HepG2 (cell line): ENCODE data around the gene DPYSL3. TPM values are rescaled to one million over a fixed set of nuclear protein-coding genes. Genes with fewer than 3 reads are reported as not detected.
A peak's percentile ranks its signal among the peaks of the same experiment; 100 is the strongest.

Source experiments
- CBX1 ChIP-seq: IDR thresholded peaks from one replicate; pipeline ENCODE4 v1.6.1; 2016; ENCODE audit warnings: antibody characterized with exemption, low read depth
- CERS6 ChIP-seq: sonication (generic); formaldehyde crosslinking; IDR thresholded peaks from 2 replicates; pipeline ENCODE4 v1.5.0; 2020; ENCODE audit warnings: missing genetic modification reagents
- HNRNPLL ChIP-seq: fragments of 200-400 bp; formaldehyde crosslinking; IDR thresholded peaks from 2 replicates; pipeline ENCODE4 v1.6.1; 2017; ENCODE audit warnings: mild to moderate bottlenecking, low read depth, low read length; ENCODE audit not compliant: poor library complexity, severe bottlenecking
- ONECUT2 ChIP-seq: sonication (generic); formaldehyde crosslinking; IDR thresholded peaks from 2 replicates; pipeline ENCODE4 v1.4.0; 2020; ENCODE audit warnings: missing genetic modification reagents
- RARG ChIP-seq: sonication (generic); formaldehyde crosslinking; IDR thresholded peaks from 2 replicates; pipeline ENCODE4 v1.4.0; 2020; ENCODE audit warnings: low read depth, mild to moderate bottlenecking, missing genetic modification reagents
- THYN1 ChIP-seq: sonication (generic); formaldehyde crosslinking; IDR thresholded peaks from 2 replicates; pipeline ENCODE4 v1.8.1; 2023; ENCODE audit warnings: low read depth, mild to moderate bottlenecking, moderate library complexity, missing genetic modification reagents, borderline replicate concordance
- USF2 ChIP-seq, 2 experiments: sonication (generic) in 1 of 2; formaldehyde crosslinking in 1 of 2; IDR thresholded peaks; 2 replicates each; pipeline versions ENCODE4 v1.5.1 to v1.6.1; 2011 to 2020; ENCODE audit warnings: borderline replicate concordance in 1 of 2, low read depth in 1 of 2, low read length in 1 of 2, mild to moderate bottlenecking in 1 of 2, missing genetic modification reagents in 1 of 2, moderate library complexity in 1 of 2
- ZBTB26 ChIP-seq: IDR thresholded peaks from 2 replicates; pipeline ENCODE4 v1.6.1; 2016; ENCODE audit warnings: missing compliant biosample characterization, missing genetic modification reagents, borderline replicate concordance
- ZNF136 ChIP-seq: sonication (generic); formaldehyde crosslinking; IDR thresholded peaks from 2 replicates; pipeline ENCODE4 v1.8.1; 2022; ENCODE audit warnings: low read depth, mild to moderate bottlenecking, moderate library complexity, missing genetic modification reagents
- ZNF260 ChIP-seq: sonication (generic); formaldehyde crosslinking; IDR thresholded peaks from 2 replicates; pipeline ENCODE4 v1.4.0; 2020; ENCODE audit warnings: missing genetic modification reagents, low read depth, mild to moderate bottlenecking, borderline replicate concordance
- ZNF362 ChIP-seq: sonication (generic); formaldehyde crosslinking; IDR thresholded peaks from 2 replicates; pipeline ENCODE4 v1.4.0; 2020; ENCODE audit warnings: missing genetic modification reagents, mild to moderate bottlenecking, borderline replicate concordance
- ZNF432 ChIP-seq: sonication (generic); formaldehyde crosslinking; IDR thresholded peaks from 2 replicates; pipeline ENCODE4 v1.5.0; 2020; ENCODE audit warnings: missing genetic modification reagents, mild to moderate bottlenecking, borderline replicate concordance
- ZNF513 ChIP-seq: sonication (generic); formaldehyde crosslinking; conservative IDR thresholded peaks from 2 replicates; pipeline ENCODE4 v1.5.0; 2020; ENCODE audit warnings: missing genetic modification reagents
- ZNF766 ChIP-seq: sonication (generic); formaldehyde crosslinking; IDR thresholded peaks from 2 replicates; pipeline ENCODE4 v1.5.0; 2020; ENCODE audit warnings: missing genetic modification reagents, borderline replicate concordance
- ZNF768 ChIP-seq: sonication (generic); formaldehyde crosslinking; IDR thresholded peaks from 2 replicates; pipeline ENCODE4 v1.4.0; 2020; ENCODE audit warnings: missing genetic modification reagents
- ZNF83 ChIP-seq: sonication (generic); formaldehyde crosslinking; IDR thresholded peaks from 2 replicates; pipeline ENCODE4 v1.4.0; 2020; ENCODE audit warnings: missing genetic modification reagents, mild to moderate bottlenecking, borderline replicate concordance
- polyA plus RNA-seq, 8 experiments: library from polyadenylated mRNA; depleted of rRNA in 3 of 8; stranded (reverse) in 7 of 8; unstranded in 1 of 8; fragments of >200 nt; fragmentation: Illumina TruSeq in 4 of 8; extraction: Trizol in 4 of 8; gene quantifications; 2 replicates each; pipeline versions ENCODE4 v1.2.1 to v1.2.3, GENCODE V29; 2011 to 2016; ENCODE audit warnings: low read depth in 4 of 8, missing spikeins in 1 of 8, mixed read lengths in 1 of 8; ENCODE audit not compliant: insufficient read depth in 1 of 8
- total RNA-seq, 5 experiments: library from RNA; depleted of rRNA; stranded (reverse); fragments of >200 nt; fragmentation: Illumina TruSeq; extraction: Trizol; gene quantifications; 2 replicates each; pipeline ENCODE4 v1.2.3, GENCODE V29; 2016; ENCODE audit warnings: low read depth in 1 of 5

Gene DPYSL3
- total and polyA plus RNA-seq, 2 of the 13 experiments (the other 11 are each of a cell fraction or from before 2014, with no cell fraction given), result 0.08 to 0.15 TPM

GRCh38 chr5:147453875-147454814, 55.7 kb downstream of the DPYSL3 start (continued):
- TF ChIP-seq ZNF513 (CRISPR knock-in tag) (no peak), ONECUT2 (CRISPR knock-in tag) (no peak), RARG (CRISPR knock-in tag) (no peak), USF2 (IDR thresholded peaks at IDR 0.05; ENCODE audit: low read depth, low read length) (no peak), USF2 (CRISPR knock-in tag; IDR thresholded peaks at IDR 0.05; ENCODE audit: borderline replicate concordance) (no peak), THYN1 (CRISPR knock-in tag) (no peak), ZNF766 (CRISPR knock-in tag) (no peak), ZNF432 (no peak), ZBTB26 (no peak), CERS6 (CRISPR knock-in tag) (no peak), ZNF362 (peak; percentile 76; the same call in 1 of the 2 replicates), HNRNPLL (peak; percentile 22), ZNF136 (CRISPR knock-in tag) (no peak), ZNF260 (CRISPR knock-in tag) (no peak), ZNF83 (CRISPR knock-in tag) (no peak), ZNF768 (CRISPR knock-in tag) (no peak), CBX1 (no peak)
